H9 (cell line): ENCODE measurements around the gene BMPER. TPM values are rescaled to one million over a fixed set of nuclear protein-coding genes. Genes with fewer than 3 reads are reported as not detected.
A peak's percentile ranks its signal among the peaks of the same experiment; 100 is the strongest.

ENCODE experiments used
- DNase-seq: peaks from one replicate; pipeline ENCODE4 v3.0.0-alpha.2; 2017
- H2AFZ ChIP-seq: one replicate; pipeline ENCODE4 v1.6.1; 2013; ENCODE audit warnings: mild to moderate bottlenecking, low read length, control low read depth, moderate library complexity
- H2AK5ac ChIP-seq: 2 replicates; pipeline ENCODE4 v1.6.1; 2013; ENCODE audit warnings: low read length, control low read depth, mixed read lengths; ENCODE audit not compliant: insufficient read length
- H2BK120ac ChIP-seq: one replicate; pipeline ENCODE4 v1.6.1; 2013; ENCODE audit warnings: low read depth, mild to moderate bottlenecking, low read length, control low read depth, inconsistent platforms; ENCODE audit not compliant: poor library complexity, severe bottlenecking
- H2BK12ac ChIP-seq: 2 replicates; pipeline ENCODE4 v1.6.1; 2013; ENCODE audit warnings: low read length, control low read depth, mixed read lengths, low read depth; ENCODE audit not compliant: insufficient read length
- H2BK15ac ChIP-seq: 2 replicates; pipeline ENCODE4 v1.6.1; 2013; ENCODE audit warnings: low read depth, low read length, control low read depth
- H2BK20ac ChIP-seq: one replicate; pipeline ENCODE4 v1.6.1; 2013; ENCODE audit warnings: low read depth, mild to moderate bottlenecking, low read length, control low read depth, inconsistent platforms; ENCODE audit not compliant: poor library complexity, severe bottlenecking
- H2BK5ac ChIP-seq: 2 replicates; pipeline ENCODE4 v1.6.1; 2013; ENCODE audit warnings: low read length, control low read depth, mixed read lengths; ENCODE audit not compliant: insufficient read length
- H3K14ac ChIP-seq: 2 replicates; pipeline ENCODE4 v1.6.1; 2013; ENCODE audit warnings: low read length, control low read depth; ENCODE audit not compliant: insufficient read depth
- H3K18ac ChIP-seq: 2 replicates; pipeline ENCODE4 v1.6.1; 2013; ENCODE audit warnings: low read depth, mild to moderate bottlenecking, mixed read lengths, low read length, control low read depth; ENCODE audit not compliant: insufficient read length
- H3K23ac ChIP-seq: 2 replicates; pipeline ENCODE4 v1.6.1; 2013; ENCODE audit warnings: low read length, control low read depth, mixed read lengths, low read depth; ENCODE audit not compliant: insufficient read length
- H3K23me2 ChIP-seq: 2 replicates; pipeline ENCODE4 v1.6.1; 2013; ENCODE audit warnings: low read depth, mild to moderate bottlenecking, mixed read lengths, low read length, control low read depth; ENCODE audit not compliant: insufficient read length, poor library complexity, severe bottlenecking
- H3K27ac ChIP-seq: 2 replicates; pipeline ENCODE4 v1.5.1; 2013; ENCODE audit warnings: low read length, control low read depth, mixed read lengths, low read depth; ENCODE audit not compliant: insufficient read length
- H3K27me3 ChIP-seq: 2 replicates; pipeline ENCODE4 v1.6.1; 2013; ENCODE audit warnings: low read length, control low read depth, inconsistent platforms; ENCODE audit not compliant: insufficient read depth
- H3K4ac ChIP-seq: 2 replicates; pipeline ENCODE4 v1.6.1; 2013; ENCODE audit warnings: low read depth, mild to moderate bottlenecking, control low read depth, inconsistent platforms, low read length, moderate library complexity
- H3K4me1 ChIP-seq: 2 replicates; pipeline ENCODE4 v1.6.1; 2013; ENCODE audit warnings: low read length, control low read depth, inconsistent platforms; ENCODE audit not compliant: insufficient read depth
- H3K4me2 ChIP-seq: 2 replicates; pipeline ENCODE4 v1.6.1; 2013; ENCODE audit warnings: low read length, control low read depth, mixed read lengths; ENCODE audit not compliant: insufficient read length, insufficient read depth
- H3K56ac ChIP-seq: 2 replicates; pipeline ENCODE4 v1.6.1; 2013; ENCODE audit warnings: low read depth, mild to moderate bottlenecking, mixed read lengths, low read length, control low read depth; ENCODE audit not compliant: insufficient read length
- H3K79me1 ChIP-seq: 2 replicates; pipeline ENCODE4 v1.6.1; 2013; ENCODE audit warnings: low read depth, mild to moderate bottlenecking, moderate library complexity, low read length, control low read depth, inconsistent platforms; ENCODE audit not compliant: insufficient read depth, poor library complexity, severe bottlenecking
- H3K79me2 ChIP-seq: 2 replicates; pipeline ENCODE4 v1.6.1; 2013; ENCODE audit warnings: low read length, control low read depth, inconsistent platforms; ENCODE audit not compliant: insufficient read depth
- H3K9ac ChIP-seq: 2 replicates; pipeline ENCODE4 v1.6.1; 2013; ENCODE audit warnings: low read length, control low read depth, mixed read lengths; ENCODE audit not compliant: insufficient read length; ENCODE audit errors: extremely low read depth
- H3K9me3 ChIP-seq: one replicate; pipeline ENCODE4 v1.6.1; 2013; ENCODE audit warnings: low read depth, low read length, inconsistent platforms; ENCODE audit not compliant: control insufficient read depth
- H3T11ph ChIP-seq: one replicate; pipeline ENCODE4 v1.6.1; 2013; ENCODE audit warnings: mild to moderate bottlenecking, low read length, control low read depth, inconsistent platforms
- H4K20me1 ChIP-seq: one replicate; pipeline ENCODE4 v1.6.1; 2013; ENCODE audit not compliant: control insufficient read depth, insufficient read length, insufficient read depth
- H4K5ac ChIP-seq: 2 replicates; pipeline ENCODE4 v1.6.1; 2013; ENCODE audit warnings: low read depth, mild to moderate bottlenecking, mixed read lengths, low read length, control low read depth; ENCODE audit not compliant: insufficient read length
- H4K8ac ChIP-seq: replicated peaks from 2 replicates; pipeline ENCODE4 v1.6.1; 2013; ENCODE audit warnings: low read length, control low read depth, mixed read lengths, low read depth; ENCODE audit not compliant: insufficient read length
- H4K91ac ChIP-seq: 2 replicates; pipeline ENCODE4 v1.6.1; 2013; ENCODE audit warnings: low read depth, mild to moderate bottlenecking, moderate library complexity, mixed read lengths, low read length, control low read depth; ENCODE audit not compliant: insufficient read length
- H3K27ac Mint-ChIP-seq, 3 experiments: 2 replicates in 2 of 3; 3 replicates in 1 of 3; pipeline ENCODE4 v1.8.0; 2020 to 2021; ENCODE audit warnings: mixed read lengths in 3 of 3, mild to moderate bottlenecking in 1 of 3, moderate library complexity in 1 of 3
- H3K27me3 Mint-ChIP-seq: 2 replicates; pipeline ENCODE4 v1.8.0; 2021; ENCODE audit warnings: low read depth, mild to moderate bottlenecking, moderate library complexity, mixed read lengths
- H3K36me3 Mint-ChIP-seq, 3 experiments: 2 replicates in 2 of 3; 3 replicates in 1 of 3; pipeline ENCODE4 v1.8.0; 2020 to 2021; ENCODE audit warnings: low read depth in 3 of 3, mixed read lengths in 3 of 3; ENCODE audit not compliant: insufficient read depth in 1 of 3
- H3K4me1 Mint-ChIP-seq, 2 experiments: 2 replicates each; pipeline ENCODE4 v1.8.0; 2020; ENCODE audit warnings: mixed read lengths in 2 of 2
- H3K4me3 Mint-ChIP-seq, 2 experiments: 2 replicates in 1 of 2; 3 replicates in 1 of 2; pipeline ENCODE4 v1.8.0; 2020 to 2021; ENCODE audit warnings: mild to moderate bottlenecking in 2 of 2, mixed read lengths in 2 of 2, moderate library complexity in 1 of 2
- H3K9me3 Mint-ChIP-seq, 2 experiments: 2 replicates in 1 of 2; 3 replicates in 1 of 2; pipeline ENCODE4 v1.8.0; 2020; ENCODE audit warnings: mild to moderate bottlenecking in 2 of 2, mixed read lengths in 2 of 2, moderate library complexity in 1 of 2
- CTCF ChIP-seq: fragments of 200-600 bp; sonication (generic); conservative IDR thresholded peaks from 3 replicates; pipeline ENCODE4 v1.8.0; 2021; ENCODE audit warnings: antibody characterized with exemption, mild to moderate bottlenecking
- WGBS: extraction: QIAGEN DNeasy Blood & Tissue Kit; methylation state at CpG from one replicate; pipeline ENCODE4 v1.1.7; 2013; ENCODE audit warnings: missing lambda C conversion rate, low lambda C conversion rate, mixed read lengths; ENCODE audit not compliant: insufficient read length; ENCODE audit errors: extremely low coverage; 5-methylcytosine and 5-hydroxymethylcytosine counted together
- total RNA-seq: library from RNA; stranded (reverse); gene quantifications from 2 replicates; pipeline ENCODE4 v1.2.1, GENCODE V29; 2021

BMPER gene
- total RNA-seq, 1 experiment from 2014 or later, result 0.20 TPM

GRCh38 chr7:34138483-34138882 is 233.1 kb downstream of the BMPER start:
- no peak overlapping the region for H4K5ac ChIP-seq
- no peak overlapping the region for H2BK120ac ChIP-seq
- H3K4ac ChIP-seq, result no peak overlapping the region
- H3K4me1 Mint-ChIP-seq, result peaks cover 22% of the 10 kb centered on the region in 2 experiments
- no peak overlapping the region for H2BK12ac ChIP-seq
- H3K36me3 Mint-ChIP-seq, result no peaks in the 10 kb centered on the region
- no peaks in the 10 kb centered on the region for H3K9me3 ChIP-seq
- H3K27ac Mint-ChIP-seq, result peak overlapping the region in 1 of 3 experiments; percentile 18; a peak in 3 of 7 replicates
- no peaks in the 10 kb centered on the region for H3K79me1 ChIP-seq
- H3K27me3 Mint-ChIP-seq, result no peaks in the 10 kb centered on the region
- H3K4me2 ChIP-seq, result no peak overlapping the region
- no peak overlapping the region for H4K91ac ChIP-seq
- TF ChIP-seq CTCF, result no peak
- H3K27me3 ChIP-seq, result no peaks in the 10 kb centered on the region
- H3K23ac ChIP-seq, result no peak overlapping the region
- no peak overlapping the region for H3K14ac ChIP-seq
- DNase-seq, result no peak
- no peak overlapping the region for H3K9ac ChIP-seq
- H3K9me3 Mint-ChIP-seq, result no peaks in the 10 kb centered on the region
- H3K56ac ChIP-seq, result no peak overlapping the region
- no peak overlapping the region for H2BK15ac ChIP-seq
- no peak overlapping the region for H3K27ac ChIP-seq
- H3K79me2 ChIP-seq, result no peaks in the 10 kb centered on the region
- H2BK5ac ChIP-seq, result no peak overlapping the region
- H2AFZ ChIP-seq, result no peak overlapping the region
- H2AK5ac ChIP-seq, result no peak overlapping the region
- no peak overlapping the region for H2BK20ac ChIP-seq
- H4K20me1 ChIP-seq, result no peaks in the 10 kb centered on the region
- H3K4me3 Mint-ChIP-seq, result no peak overlapping the region
- no peak overlapping the region for H3K18ac ChIP-seq
- no peak overlapping the region for H4K8ac ChIP-seq
- no peaks in the 10 kb centered on the region for H3K23me2 ChIP-seq
- no CpG with 5 or more reads among the region's 2 CpGs for WGBS
- H3K4me1 ChIP-seq, result no peaks in the 10 kb centered on the region; the same call in 1 of the 2 replicates
- no peak overlapping the region for H3T11ph ChIP-seq
